Ishikawa (cell line): ENCODE measurements around the gene GALNT6.

ENCODE experiments used
- EP300 ChIP-seq: IDR thresholded peaks from 2 replicates; pipeline ENCODE4 v1.6.1; 2012; ENCODE audit warnings: borderline replicate concordance
- RAD21 ChIP-seq: IDR thresholded peaks from 2 replicates; pipeline ENCODE4 v1.6.1; 2012; ENCODE audit warnings: low read depth
- REST ChIP-seq: IDR thresholded peaks from 2 replicates; pipeline ENCODE4 v1.6.1; 2012; ENCODE audit warnings: low read depth, mild to moderate bottlenecking
- TAF1 ChIP-seq: IDR thresholded peaks from 2 replicates; pipeline ENCODE4 v1.6.1; 2012; ENCODE audit warnings: low read depth, mild to moderate bottlenecking
- TCF12 ChIP-seq: IDR thresholded peaks from 2 replicates; pipeline ENCODE4 v1.6.1; 2012; ENCODE audit warnings: low read depth
- USF1 ChIP-seq: IDR thresholded peaks from 2 replicates; pipeline ENCODE4 v1.6.1; 2012
- TF ChIP-seq, protein P1 (sequence below): IDR thresholded peaks from 2 replicates; pipeline ENCODE4 v1.6.1; 2012

GRCh38 chr12:51417826-51418225, 26.6 kb upstream of the GALNT6 start:
- TF ChIP-seq, protein P1, sequence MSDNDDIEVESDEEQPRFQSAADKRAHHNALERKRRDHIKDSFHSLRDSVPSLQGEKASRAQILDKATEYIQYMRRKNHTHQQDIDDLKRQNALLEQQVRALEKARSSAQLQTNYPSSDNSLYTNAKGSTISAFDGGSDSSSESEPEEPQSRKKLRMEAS = no peak
- no peak for TF ChIP-seq REST
- TF ChIP-seq TCF12 = no peak
- TF ChIP-seq RAD21 = no peak
- no peak for TF ChIP-seq USF1
- no peak for TF ChIP-seq TAF1
- TF ChIP-seq EP300 = no peak
